Heart right ventricle (tissue), 16 donors: ENCODE results near the gene BMPR2. TPM values are rescaled to one million over a fixed set of nuclear protein-coding genes. Genes with fewer than 3 reads are reported as not detected.
"Not testable (repeated sequence)": the region's sequence is repeated elsewhere in the genome, so short reads cannot be mapped to it uniquely, and the experiment has no call there.

Experiments
- ATAC-seq, 8 donors: fragments of 200-7000 bp; cut with Tn5 transposase; one replicate each; pipeline ENCODE4 v1.9.1; 2020; ENCODE audit warnings: mild to moderate bottlenecking in 8 of 8, moderate library complexity in 8 of 8, moderate number of reproducible peaks in 1 of 8
- DNase-seq, 2 donors: peaks; one replicate each; pipeline ENCODE4 v3.0.0-alpha.2; 2020
- H3K27ac ChIP-seq, 10 donors: fragments of 200-600 bp; sonication (generic) in 2 of 10; one replicate each; pipeline versions ENCODE4 v1.5.0 to v1.8.0; 2020 to 2022; ENCODE audit warnings: mild to moderate bottlenecking in 3 of 10
- H3K27me3 ChIP-seq, 7 donors: fragments of 200-600 bp; one replicate each; pipeline ENCODE4 v1.8.0; 2021 to 2022; ENCODE audit warnings: mild to moderate bottlenecking in 2 of 7
- H3K36me3 ChIP-seq, 9 donors: fragments of 200-600 bp; sonication (generic) in 1 of 9; one replicate each; pipeline versions ENCODE4 v1.5.0 to v1.8.0; 2020 to 2022; ENCODE audit warnings: mild to moderate bottlenecking in 2 of 9
- H3K4me1 ChIP-seq, 9 donors: fragments of 200-600 bp; sonication (generic) in 1 of 9; one replicate each; pipeline versions ENCODE4 v1.5.0 to v1.8.0; 2020 to 2022; ENCODE audit warnings: mild to moderate bottlenecking in 4 of 9
- H3K4me3 ChIP-seq, 10 donors: fragments of 200-600 bp; sonication (generic) in 2 of 10; one replicate each; pipeline versions ENCODE4 v1.5.0 to v1.8.0; 2020 to 2022; ENCODE audit warnings: mild to moderate bottlenecking in 7 of 10, moderate library complexity in 2 of 10
- H3K9me3 ChIP-seq, 11 donors: fragments of 200-600 bp in 10 of 11; sonication (generic) in 2 of 11; one replicate each; pipeline versions ENCODE4 v1.5.0 to v1.8.0; 2013 to 2022; ENCODE audit warnings: mild to moderate bottlenecking in 2 of 11, control low read depth in 1 of 11, moderate library complexity in 1 of 11
- CTCF ChIP-seq, 9 donors: fragments of 200-600 bp; sonication (generic) in 2 of 9; IDR thresholded peaks; one replicate each; pipeline versions ENCODE4 v1.5.0 to v1.8.0; 2021 to 2022; ENCODE audit warnings: antibody characterized with exemption in 9 of 9, mild to moderate bottlenecking in 5 of 9, moderate library complexity in 1 of 9
- WGBS, 2 donors: extraction: QIAGEN DNeasy Blood & Tissue Kit; methylation state at CpG; one replicate each; pipeline ENCODE4 v1.1.7; 2013; ENCODE audit warnings: inconsistent platforms in 1 of 2; 5-methylcytosine and 5-hydroxymethylcytosine counted together
- intact Hi-C, 10 donors: fragments of 100-400 bp; cut with DNase I; formaldehyde crosslinking; loops; one replicate each; pipeline versions ENCODE4 v1.11.1 to v1.14.2; 2022
- polyA plus RNA-seq, 2 donors: library from polyadenylated mRNA; stranded (reverse); fragments of 200-250 nt; gene quantifications; one replicate each; pipeline ENCODE4 v1.2.3, GENCODE V29; 2013
- total RNA-seq, 10 donors: library from RNA; stranded (reverse); fragmentation: NEBNext Ultra II Directional in 3 of 10; extraction: Animal tissue kit (Norgen Biotek cat#: 25700) in 3 of 10; gene quantifications; one replicate each; pipeline versions ENCODE4 v1.2.1 to v1.2.4, GENCODE V29; 2021 to 2023
- donor health status: Arrhythmogenic right ventricular cardiomyopathy.
- donor health status: ischemic (EF 13 %, LVEDD 7.1; RV severe dilation, severe dysfunction).
- donor health status: healthy with polysubstance abuse.
- donor health status: DM: no; HTN: yes; CAD: no.
- donor health status: DM: no; HTN: no; CAD: no.
- donor health status: ischemic (EF 25% LVEDD 6.9; RV normal size, moderate dysfunction).
- donor health status: ischemic (EF 25% LVEDD 5.7; RV mildly dilated, moderate dysfunction).
- donor health status: healthy.
- donor health status: DM: yes; HTN: yes; CAD: no.
- donor health status: Ischemic cardiomyopathy.
- donor health status: ischemic (EF 35%, LVEDD 5.7; RV mildly dilated, moderate dysfunction).
- donor health status: nonischemic (EF 11% LVEDD 7.7; RV severe dilation, severe dysfunction).
- donor health status: DM: yes; HTN: yes; CAD: no.
- donor health status: PGD.
- donor health status: ischemic (EF 29% LVEDD 5.4; RV normal size, mild dysfunction).
- donor health status: nonischemic (EF 23%, LVEDD 6.1; RV moderate dilation, normal function).

The BMPR2 gene
- total and polyA plus RNA-seq, 12 donors = 10.2 to 89.4 (median 67.2) TPM

- H3K4me3 ChIP-seq = no peak overlapping the region
- H3K27ac ChIP-seq = peak overlapping the region in 2 of 10 donors; percentile 9 to 25
- no peak for TF ChIP-seq CTCF (IDR thresholded peaks at IDR 0.05)
- 36 to 53% methylated on average over 3 of the region's 3 CpGs for WGBS, 2 donors
- ATAC-seq (peak in 7 of 8 donors; percentile 58 to 93 (median 89)), DNase-seq (peak in 1 of 2 donors; percentile 27)
- peaks cover 0 to 47% (median 18%) of the 10 kb centered on the region in 9 donors for H3K4me1 ChIP-seq
- H3K27me3 ChIP-seq = no peaks in the 10 kb centered on the region
- peaks cover 0 to 30% (median 0%) of the 10 kb centered on the region in 9 donors for H3K36me3 ChIP-seq
- intact Hi-C loops = loop anchor here in 3 of 10 donors (5.0 to 10.0 kb wide), 3 partner anchors 164 to 226 kb away; partner anchors contain the start of gene BMPR2 (in 2 of the 3)
- no peaks in the 10 kb centered on the region for H3K9me3 ChIP-seq
Measured at GRCh38 chr2:202541137-202541536, 165.0 kb downstream of the BMPR2 start.

- Histone ChIP-seq H3K4me3 (no peak overlapping the region), H3K27ac (peak overlapping the region in 3 of 10 donors; percentile 12 to 52 (median 25)), H3K9me3 (no peaks in the 10 kb centered on the region), H3K36me3 (peaks cover 0 to 35% (median 1%) of the 10 kb centered on the region in 9 donors), H3K4me1 (peaks cover 0 to 47% (median 18%) of the 10 kb centered on the region in 9 donors), H3K27me3 (no peaks in the 10 kb centered on the region)
- 15 to 27% methylated on average over 3 of the region's 3 CpGs for WGBS, 2 donors
- intact Hi-C loops = loop anchor here in 3 of 10 donors (5.0 to 10.0 kb wide), 3 partner anchors 165 to 227 kb away; partner anchors contain the start of gene BMPR2 (in 2 of the 3)
- ATAC-seq (peak in 6 of 8 donors; percentile 46 to 80 (median 64)), DNase-seq (peak in 1 of 2 donors; percentile 36)
- no peak for TF ChIP-seq CTCF (IDR thresholded peaks at IDR 0.05)
Measured at GRCh38 chr2:202542142-202542541, 166.0 kb downstream of the BMPR2 start.

GRCh38 chr2:202545523-202545922 lies 169.4 kb downstream of the BMPR2 start:
- H3K4me3 ChIP-seq = no peak overlapping the region
- intact Hi-C loops = loop anchor here in 2 of 10 donors (10.0 kb wide), 2 partner anchors 171 to 231 kb away; partner anchors contain the start of gene BMPR2 (in 1 of the 2)

GRCh38 chr2:202545931-202546330 lies 169.8 kb downstream of the BMPR2 start:
- Histone ChIP-seq H3K4me1 (peaks cover 0 to 29% (median 17%) of the 10 kb centered on the region in 9 donors), H3K9me3 (no peaks in the 10 kb centered on the region), H3K36me3 (peaks cover 0 to 62% (median 7%) of the 10 kb centered on the region in 9 donors), H3K27ac (no peak overlapping the region), H3K27me3 (no peaks in the 10 kb centered on the region), H3K4me3 (no peak overlapping the region)
- intact Hi-C loops = loop anchor here in 2 of 10 donors (10.0 kb wide), 2 partner anchors 171 to 231 kb away; partner anchors contain the start of gene BMPR2 (in 1 of the 2)
- WGBS, 2 donors = 91 to 96% methylated on average over 2 of the region's 2 CpGs
- no peak for ATAC-seq
- TF ChIP-seq CTCF (IDR thresholded peaks at IDR 0.05) = no peak
- DNase-seq = no peak

More at GRCh38 chr2:202545523-202545922, 169.4 kb downstream of the BMPR2 start:
- Histone ChIP-seq H3K27ac (no peak overlapping the region), H3K36me3 (peaks cover 0 to 62% (median 7%) of the 10 kb centered on the region in 9 donors), H3K9me3 (no peaks in the 10 kb centered on the region), H3K27me3 (no peaks in the 10 kb centered on the region), H3K4me1 (peaks cover 0 to 33% (median 18%) of the 10 kb centered on the region in 9 donors)
- DNase-seq (no peak), ATAC-seq (no peak)
- WGBS, 2 donors = 44 to 65% methylated on average over 1 of the region's 1 CpG
- TF ChIP-seq CTCF (IDR thresholded peaks at IDR 0.05) = no peak

- WGBS, 2 donors = 91 to 94% methylated on average over 13 of the region's 13 CpGs
- H3K27ac ChIP-seq, H3K27me3 ChIP-seq, DNase-seq, ATAC-seq, H3K9me3 ChIP-seq, H3K4me3 ChIP-seq: not testable (repeated sequence)
- Histone ChIP-seq H3K36me3 (peaks cover 0 to 62% (median 7%) of the 10 kb centered on the region in 9 donors), H3K4me1 (peaks cover 0 to 22% (median 10%) of the 10 kb centered on the region in 9 donors)
- intact Hi-C loops = loop anchor here in 2 of 10 donors (10.0 kb wide), 2 partner anchors 172 to 232 kb away; partner anchors contain the start of gene BMPR2 (in 1 of the 2)
Measured at GRCh38 chr2:202546499-202547141, 170.5 kb downstream of the BMPR2 start.
